Measurements from ENCODE around the gene SLC6A8.

Gene SLC6A8

GRCh38 chrX:153659268-153659667 lies 28.5 kb upstream of the SLC6A8 start:
- no peak overlapping the region for H2AFZ ChIP-seq (ENCODE audit: low read length)
- no peak overlapping the region for H2BK15ac ChIP-seq (ENCODE audit: low read length)
- H3K23ac ChIP-seq (ENCODE audit: low read depth, low read length, poor library complexity), result no peak overlapping the region
- H3K4me2 ChIP-seq (ENCODE audit: insufficient read depth, low read length, poor library complexity, severe bottlenecking), result no peak overlapping the region
- H2BK120ac ChIP-seq (ENCODE audit: low read depth, low read length), result no peak overlapping the region
- H2BK12ac ChIP-seq (ENCODE audit: low read length), result no peak overlapping the region
- no peaks in the 10 kb centered on the region for H3K79me1 ChIP-seq (ENCODE audit: low read depth, low read length)
- no peak overlapping the region for H2AK5ac ChIP-seq (ENCODE audit: low read depth, low read length)
- H3K36me3 ChIP-seq (replicated peaks in 1 of 2; ENCODE audit: control insufficient read depth in 2 of 2, insufficient read depth in 2 of 2, low read length in 2 of 2), result no peaks in the 10 kb centered on the region
- no peak overlapping the region for H4K91ac ChIP-seq (ENCODE audit: low read depth, low read length, poor library complexity)
- peaks cover 0 to 9% of the 10 kb centered on the region in 2 donors for H3K9me3 ChIP-seq (replicated peaks in 1 of 2; ENCODE audit: control insufficient read depth in 2 of 2, insufficient read depth in 1 of 2, low read depth in 1 of 2, low read length in 2 of 2)
- H3K27ac ChIP-seq (replicated peaks; ENCODE audit: low read length), result no peak overlapping the region
- no peak overlapping the region for H2BK5ac ChIP-seq (ENCODE audit: low read length)
- no CpG with 5 or more reads among the region's 3 CpGs for WGBS, 2 donors (ENCODE audit: extremely low coverage in 2 of 2, insufficient read length in 2 of 2, insufficient replicate concordance in 1 of 2)
- no peak overlapping the region for H3K9ac ChIP-seq (ENCODE audit: low read depth, low read length, poor library complexity)
- no peak overlapping the region for H3K4me3 ChIP-seq (ENCODE audit: low read length in 2 of 2)
- no peak overlapping the region for H3K14ac ChIP-seq (ENCODE audit: low read length)
- H3K4me1 ChIP-seq (ENCODE audit: control insufficient read depth in 2 of 2, insufficient read depth in 1 of 2, low read depth in 1 of 2, low read length in 2 of 2), result no peaks in the 10 kb centered on the region
- DNase-seq (ENCODE audit: low spot score), result no peak
- H3K4ac ChIP-seq (ENCODE audit: low read length), result no peak overlapping the region
- peaks cover 0 to 20% (median 3%) of the 10 kb centered on the region in 3 experiments for H3K27me3 ChIP-seq (ENCODE audit: control insufficient read depth in 3 of 3, insufficient read depth in 3 of 3, low read depth in 1 of 3, low read length in 3 of 3)
- no peak overlapping the region for H4K8ac ChIP-seq (ENCODE audit: low read depth, low read length)
- H3K18ac ChIP-seq (ENCODE audit: low read length), result no peak overlapping the region

GRCh38 chrX:153662266-153662665 lies 25.5 kb upstream of the SLC6A8 start:
- no peak overlapping the region for H3K4me3 ChIP-seq (ENCODE audit: low read length in 2 of 2)
- no peaks in the 10 kb centered on the region for H3K79me1 ChIP-seq (ENCODE audit: low read depth, low read length)
- H3K27ac ChIP-seq (replicated peaks; ENCODE audit: low read length), result no peak overlapping the region
- peak overlapping the region; percentile 11 for H3K4me2 ChIP-seq (ENCODE audit: insufficient read depth, low read length, poor library complexity, severe bottlenecking)
- peak overlapping the region; percentile 7 for H2AFZ ChIP-seq (ENCODE audit: low read length)
- no peak overlapping the region for H3K14ac ChIP-seq (ENCODE audit: low read length)
- no peaks in the 10 kb centered on the region for H3K36me3 ChIP-seq (replicated peaks in 1 of 2; ENCODE audit: control insufficient read depth in 2 of 2, insufficient read depth in 2 of 2, low read length in 2 of 2)
- H4K8ac ChIP-seq (ENCODE audit: low read depth, low read length), result no peak overlapping the region
- H2AK5ac ChIP-seq (ENCODE audit: low read depth, low read length), result no peak overlapping the region
- no peak overlapping the region for H2BK120ac ChIP-seq (ENCODE audit: low read depth, low read length)
- no peak overlapping the region for H4K91ac ChIP-seq (ENCODE audit: low read depth, low read length, poor library complexity)
- H3K4ac ChIP-seq (ENCODE audit: low read length), result no peak overlapping the region
- no peak overlapping the region for H3K18ac ChIP-seq (ENCODE audit: low read length)
- no peaks in the 10 kb centered on the region for H3K4me1 ChIP-seq (ENCODE audit: control insufficient read depth in 2 of 2, insufficient read depth in 1 of 2, low read depth in 1 of 2, low read length in 2 of 2)
- no peak for DNase-seq (ENCODE audit: low spot score)
- no peak overlapping the region for H2BK12ac ChIP-seq (ENCODE audit: low read length)
- no peak overlapping the region for H3K23ac ChIP-seq (ENCODE audit: low read depth, low read length, poor library complexity)
- peaks cover 0 to 8% of the 10 kb centered on the region in 2 donors for H3K9me3 ChIP-seq (replicated peaks in 1 of 2; ENCODE audit: control insufficient read depth in 2 of 2, insufficient read depth in 1 of 2, low read depth in 1 of 2, low read length in 2 of 2)
- no peak overlapping the region for H3K9ac ChIP-seq (ENCODE audit: low read depth, low read length, poor library complexity)
- peaks cover 0 to 25% (median 3%) of the 10 kb centered on the region in 3 experiments for H3K27me3 ChIP-seq (ENCODE audit: control insufficient read depth in 3 of 3, insufficient read depth in 3 of 3, low read depth in 1 of 3, low read length in 3 of 3)
- H2BK5ac ChIP-seq (ENCODE audit: low read length), result no peak overlapping the region
- no CpG with 5 or more reads among the region's 31 CpGs for WGBS, 2 donors (ENCODE audit: extremely low coverage in 2 of 2, insufficient read length in 2 of 2, insufficient replicate concordance in 1 of 2)
- no peak overlapping the region for H2BK15ac ChIP-seq (ENCODE audit: low read length)

- Histone ChIP-seq H3K9ac (ENCODE audit: low read depth, low read length, poor library complexity) (no peak overlapping the region), H3K18ac (ENCODE audit: low read length) (no peak overlapping the region), H3K14ac (ENCODE audit: low read length) (no peak overlapping the region), H3K4ac (ENCODE audit: low read length) (no peak overlapping the region), H2BK12ac (ENCODE audit: low read length) (no peak overlapping the region), H2BK5ac (ENCODE audit: low read length) (no peak overlapping the region), H2AFZ (ENCODE audit: low read length) (no peak overlapping the region), H2BK120ac (ENCODE audit: low read depth, low read length) (no peak overlapping the region), H4K91ac (ENCODE audit: low read depth, low read length, poor library complexity) (no peak overlapping the region), H3K27me3 (ENCODE audit: control insufficient read depth in 3 of 3, insufficient read depth in 3 of 3, low read depth in 1 of 3, low read length in 3 of 3) (peaks cover 0 to 25% (median 3%) of the 10 kb centered on the region in 3 experiments), H3K4me1 (ENCODE audit: control insufficient read depth in 2 of 2, insufficient read depth in 1 of 2, low read depth in 1 of 2, low read length in 2 of 2) (no peaks in the 10 kb centered on the region), H3K27ac (replicated peaks; ENCODE audit: low read length) (no peak overlapping the region), H2AK5ac (ENCODE audit: low read depth, low read length) (no peak overlapping the region), H4K8ac (ENCODE audit: low read depth, low read length) (no peak overlapping the region), H3K4me2 (ENCODE audit: insufficient read depth, low read length, poor library complexity, severe bottlenecking) (no peak overlapping the region), H3K23ac (ENCODE audit: low read depth, low read length, poor library complexity) (no peak overlapping the region), H3K79me1 (ENCODE audit: low read depth, low read length) (no peaks in the 10 kb centered on the region), H3K4me3 (ENCODE audit: low read length in 2 of 2) (no peak overlapping the region), H3K36me3 (replicated peaks in 1 of 2; ENCODE audit: control insufficient read depth in 2 of 2, insufficient read depth in 2 of 2, low read length in 2 of 2) (no peaks in the 10 kb centered on the region), H2BK15ac (ENCODE audit: low read length) (no peak overlapping the region), H3K9me3 (replicated peaks in 1 of 2; ENCODE audit: control insufficient read depth in 2 of 2, insufficient read depth in 1 of 2, low read depth in 1 of 2, low read length in 2 of 2) (peaks cover 0 to 8% of the 10 kb centered on the region in 2 donors)
- no peak for DNase-seq (ENCODE audit: low spot score)
- no CpG with 5 or more reads among the region's 9 CpGs for WGBS, 2 donors (ENCODE audit: extremely low coverage in 2 of 2, insufficient read length in 2 of 2, insufficient replicate concordance in 1 of 2)
Observed at GRCh38 chrX:153665726-153666306, 21.9 kb upstream of the SLC6A8 start.

- no CpG with 5 or more reads among the region's 11 CpGs for WGBS, 2 donors (ENCODE audit: extremely low coverage in 2 of 2, insufficient read length in 2 of 2, insufficient replicate concordance in 1 of 2)
- Histone ChIP-seq H3K4me1 (ENCODE audit: control insufficient read depth in 2 of 2, insufficient read depth in 1 of 2, low read depth in 1 of 2, low read length in 2 of 2) (no peaks in the 10 kb centered on the region), H3K4me3 (ENCODE audit: low read length in 2 of 2) (peak overlapping the region; percentile 27 to 59), H4K91ac (ENCODE audit: low read depth, low read length, poor library complexity) (no peak overlapping the region), H2BK12ac (ENCODE audit: low read length) (no peak overlapping the region), H2BK15ac (ENCODE audit: low read length) (no peak overlapping the region), H3K9me3 (replicated peaks in 1 of 2; ENCODE audit: control insufficient read depth in 2 of 2, insufficient read depth in 1 of 2, low read depth in 1 of 2, low read length in 2 of 2) (no peaks in the 10 kb centered on the region), H2BK5ac (ENCODE audit: low read length) (no peak overlapping the region), H2AFZ (ENCODE audit: low read length) (peak overlapping the region; percentile 67), H3K36me3 (replicated peaks in 1 of 2; ENCODE audit: control insufficient read depth in 2 of 2, insufficient read depth in 2 of 2, low read length in 2 of 2) (no peaks in the 10 kb centered on the region), H2BK120ac (ENCODE audit: low read depth, low read length) (no peak overlapping the region), H3K27me3 (ENCODE audit: control insufficient read depth in 3 of 3, insufficient read depth in 3 of 3, low read depth in 1 of 3, low read length in 3 of 3) (peaks cover 0 to 11% (median 0%) of the 10 kb centered on the region in 3 experiments), H4K8ac (ENCODE audit: low read depth, low read length) (no peak overlapping the region), H3K9ac (ENCODE audit: low read depth, low read length, poor library complexity) (no peak overlapping the region), H3K79me1 (ENCODE audit: low read depth, low read length) (no peaks in the 10 kb centered on the region), H3K27ac (replicated peaks; ENCODE audit: low read length) (no peak overlapping the region), H2AK5ac (ENCODE audit: low read depth, low read length) (no peak overlapping the region), H3K14ac (ENCODE audit: low read length) (peak overlapping the region; percentile 31), H3K4ac (ENCODE audit: low read length) (no peak overlapping the region), H3K18ac (ENCODE audit: low read length) (no peak overlapping the region), H3K23ac (ENCODE audit: low read depth, low read length, poor library complexity) (no peak overlapping the region), H3K4me2 (ENCODE audit: insufficient read depth, low read length, poor library complexity, severe bottlenecking) (no peak overlapping the region)
- DNase-seq (ENCODE audit: low spot score), result no peak
Observed at GRCh38 chrX:153667281-153667955, 20.3 kb upstream of the SLC6A8 start.
